ENCODE measurements around the gene MAN1C1. TPM values are rescaled to one million over a fixed set of nuclear protein-coding genes. Genes with fewer than 3 reads are reported as not detected.

The MAN1C1 gene
- total and polyA plus RNA-seq, 8 donors, result 2.1 to 9.2 (median 4.0) TPM

- DNase-seq (no peak), FAIRE-seq (no peak)
Observed at GRCh38 chr1:25614501-25615171, 2.0 kb upstream of the MAN1C1 start.

GRCh38 chr1:25615172-25615541, 1.4 kb upstream of the MAN1C1 start:
- Histone ChIP-seq H3K27ac (peak overlapping the region in 1 of 4 donors; percentile 26), H3K36me3 (no peaks in the 10 kb centered on the region), H3K9me3 (no peaks in the 10 kb centered on the region), H3K4me1 (no peaks in the 10 kb centered on the region), H3K4me3 (no peak overlapping the region), H3K27me3 (no peaks in the 10 kb centered on the region)
- intact Hi-C loops (cut with DNase I), result no loop called here
- DNase-seq, result no peak
- FAIRE-seq, result no peak
- ATAC-seq, result no peak
- 73 to 78% methylated on average over 7 of the region's 7 CpGs for WGBS, 2 donors
- no peak for TF ChIP-seq CTCF (IDR thresholded peaks at IDR 0.05)

More at GRCh38 chr1:25614501-25615171, 2.0 kb upstream of the MAN1C1 start:
- Histone ChIP-seq H3K27me3 (no peaks in the 10 kb centered on the region), H3K4me1 (no peaks in the 10 kb centered on the region), H3K9me3 (no peaks in the 10 kb centered on the region), H3K36me3 (no peaks in the 10 kb centered on the region), H3K27ac (no peak overlapping the region), H3K4me3 (no peak overlapping the region)
- intact Hi-C loops (cut with DNase I), result loop anchor here in 1 of 3 donors (5.0 kb wide), 1 partner anchor 183 kb away; no protein-coding TSS in a partner anchor
- no peak for ATAC-seq
- no peak for TF ChIP-seq CTCF (IDR thresholded peaks at IDR 0.05)
- 61 to 75% methylated on average over 4 of the region's 4 CpGs for WGBS, 2 donors

GRCh38 chr1:25615563-25616094, 962 bp upstream of the MAN1C1 start:
- TF ChIP-seq CTCF (IDR thresholded peaks at IDR 0.05), result no peak
- H3K4me3 ChIP-seq, result peak overlapping the region in 3 of 4 donors; percentile 0 to 68 (median 65)
- H3K9me3 ChIP-seq, result no peaks in the 10 kb centered on the region
- intact Hi-C loops (cut with DNase I), result no loop called here
- DNase-seq (no peak), FAIRE-seq (no peak), ATAC-seq (peak in 3 of 4 donors; percentile 4 to 12 (median 8))
- no peaks in the 10 kb centered on the region for H3K4me1 ChIP-seq
- H3K27me3 ChIP-seq, result no peaks in the 10 kb centered on the region
- peak overlapping the region; percentile 4 to 52 (median 39) for H3K27ac ChIP-seq
- H3K36me3 ChIP-seq, result no peaks in the 10 kb centered on the region
- 35 to 37% methylated on average over 12 of the region's 12 CpGs for WGBS, 2 donors

- Histone ChIP-seq H3K27ac (no peak overlapping the region), H3K9me3 (no peaks in the 10 kb centered on the region), H3K36me3 (no peaks in the 10 kb centered on the region), H3K4me1 (no peaks in the 10 kb centered on the region), H3K4me3 (peak overlapping the region; percentile 68 to 79 (median 73)), H3K27me3 (no peaks in the 10 kb centered on the region)
- ATAC-seq, result peak in 1 of 4 donors; percentile 2
- no peak for DNase-seq
- no peak for TF ChIP-seq CTCF (IDR thresholded peaks at IDR 0.05)
- no peak for FAIRE-seq
- intact Hi-C loops (cut with DNase I), result no loop called here
- WGBS, 2 donors, result 0 to 1% methylated on average over 47 to 94 of the region's 94 CpGs
Observed at GRCh38 chr1:25616987-25617624, 515 bp downstream of the MAN1C1 start.

All from pancreas (tissue), 10 donors.